SH-SY5Y (cell line): ENCODE measurements around the gene FRMD5.

Experiments
- GATA2 ChIP-seq: IDR thresholded peaks from 2 replicates; pipeline ENCODE4 v1.6.1; 2011; ENCODE audit warnings: mild to moderate bottlenecking, low read depth, low read length
- GATA3 ChIP-seq: IDR thresholded peaks from 2 replicates; pipeline ENCODE4 v1.6.1; 2011; ENCODE audit warnings: low read depth, mild to moderate bottlenecking, low read length, moderate library complexity

GRCh38 chr15:43876872-43877271 is 318.2 kb downstream of the FRMD5 start:
- TF ChIP-seq GATA2 (no peak), GATA3 (no peak)
